ENCODE data around the gene SORCS1. TPM values are rescaled to one million over a fixed set of nuclear protein-coding genes. Genes with fewer than 3 reads are reported as not detected.

Gene SORCS1
- total RNA-seq, 2 experiments from 2014 or later: not detected

DNA sequence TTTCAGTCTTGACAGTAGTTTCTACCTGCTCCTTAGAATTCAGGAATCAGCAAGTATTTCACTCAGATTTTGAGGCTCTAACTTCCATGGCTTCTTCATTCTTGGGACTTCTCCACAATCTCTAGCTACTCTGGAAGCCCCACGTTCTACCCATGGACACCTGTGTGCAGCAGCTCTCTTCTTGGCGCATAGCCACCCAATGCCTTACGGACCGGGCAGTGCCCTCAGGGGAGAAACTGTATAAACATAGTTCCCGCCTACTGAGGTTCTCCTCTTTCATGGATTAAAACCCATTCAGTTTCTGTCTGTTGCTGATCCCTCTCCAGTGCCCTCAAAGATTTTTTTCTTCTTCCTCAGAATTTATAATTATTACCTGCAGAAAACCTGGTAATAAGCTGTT is 177.1 kb downstream of the SORCS1 start:
- ChIA-PET POLR2A (no interaction called here), CTCF (no interaction called here)
- Mint-ChIP-seq H3K36me3 (ENCODE audit: low read depth) (no peaks in the 10 kb centered on the region), H3K4me1 (no peaks in the 10 kb centered on the region), H3K9me3 (no peaks in the 10 kb centered on the region), H3K4me3 (no peak overlapping the region), H3K27me3 (no peaks in the 10 kb centered on the region), H3K27ac (no peak overlapping the region)
- no peak for DNase-seq

DNA sequence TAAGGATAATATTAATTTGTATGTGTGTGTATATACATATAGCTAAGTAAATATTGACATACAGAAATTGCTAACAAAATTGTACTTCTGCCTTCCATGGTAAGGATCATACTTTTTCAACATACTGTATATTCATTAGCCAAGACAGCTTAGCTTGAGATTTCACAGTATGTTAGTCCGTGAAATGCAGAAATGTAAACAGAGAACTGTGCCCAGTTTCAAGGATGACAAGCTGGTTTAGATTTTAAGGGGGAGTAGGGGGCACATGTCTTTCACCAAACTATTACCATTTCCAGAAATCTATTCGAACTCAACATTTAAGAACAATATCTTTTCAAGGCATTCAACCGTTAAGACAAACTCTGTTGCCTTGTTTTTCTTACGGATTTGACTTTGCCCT is 182.2 kb downstream of the SORCS1 start:
- Mint-ChIP-seq H3K27me3 (no peaks in the 10 kb centered on the region), H3K4me3 (no peak overlapping the region), H3K36me3 (ENCODE audit: low read depth) (no peaks in the 10 kb centered on the region), H3K27ac (no peak overlapping the region), H3K4me1 (no peaks in the 10 kb centered on the region), H3K9me3 (no peaks in the 10 kb centered on the region)
- DNase-seq: no peak
- POLR2A ChIA-PET: no interaction called here
- CTCF ChIA-PET: no interaction called here

DNA sequence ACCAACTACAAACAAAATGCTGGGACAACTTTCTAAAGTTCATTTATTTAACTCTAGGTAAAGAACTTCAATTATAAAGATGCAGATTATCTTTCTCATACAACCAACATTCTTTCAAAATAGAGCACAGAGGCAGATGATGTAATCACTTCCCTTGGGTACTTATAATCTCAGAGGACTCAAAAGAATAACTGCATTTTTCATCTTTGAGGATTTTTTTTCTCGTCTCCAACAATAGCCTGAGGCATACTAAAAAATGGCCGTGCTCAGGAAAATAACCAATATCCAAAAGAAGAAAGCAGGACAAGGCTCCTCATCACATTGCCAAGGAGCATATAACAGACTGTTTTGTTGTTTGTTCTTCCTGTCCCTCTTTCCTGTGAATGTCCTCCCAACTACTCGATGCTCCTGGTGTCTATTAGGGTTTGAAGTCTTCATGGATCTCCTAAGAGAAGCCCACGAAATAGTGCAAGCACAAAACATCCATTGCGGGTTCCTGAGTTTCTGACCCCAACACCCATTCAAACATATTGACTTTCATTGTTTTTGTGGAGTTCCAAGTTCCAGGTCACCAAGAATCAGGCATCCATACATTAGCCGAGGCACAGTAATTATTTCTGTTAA is 182.9 kb downstream of the SORCS1 start:
- H3K27me3 Mint-ChIP-seq: no peaks in the 10 kb centered on the region
- peaks cover 1% of the 10 kb centered on the region for H3K9me3 Mint-ChIP-seq
- DNase-seq: no peak
- H3K36me3 Mint-ChIP-seq (ENCODE audit: low read depth): no peaks in the 10 kb centered on the region
- ChIA-PET CTCF (no interaction called here), POLR2A (no interaction called here)
- no peak overlapping the region for H3K27ac Mint-ChIP-seq
- H3K4me3 Mint-ChIP-seq: no peak overlapping the region
- H3K4me1 Mint-ChIP-seq: no peaks in the 10 kb centered on the region

DNA sequence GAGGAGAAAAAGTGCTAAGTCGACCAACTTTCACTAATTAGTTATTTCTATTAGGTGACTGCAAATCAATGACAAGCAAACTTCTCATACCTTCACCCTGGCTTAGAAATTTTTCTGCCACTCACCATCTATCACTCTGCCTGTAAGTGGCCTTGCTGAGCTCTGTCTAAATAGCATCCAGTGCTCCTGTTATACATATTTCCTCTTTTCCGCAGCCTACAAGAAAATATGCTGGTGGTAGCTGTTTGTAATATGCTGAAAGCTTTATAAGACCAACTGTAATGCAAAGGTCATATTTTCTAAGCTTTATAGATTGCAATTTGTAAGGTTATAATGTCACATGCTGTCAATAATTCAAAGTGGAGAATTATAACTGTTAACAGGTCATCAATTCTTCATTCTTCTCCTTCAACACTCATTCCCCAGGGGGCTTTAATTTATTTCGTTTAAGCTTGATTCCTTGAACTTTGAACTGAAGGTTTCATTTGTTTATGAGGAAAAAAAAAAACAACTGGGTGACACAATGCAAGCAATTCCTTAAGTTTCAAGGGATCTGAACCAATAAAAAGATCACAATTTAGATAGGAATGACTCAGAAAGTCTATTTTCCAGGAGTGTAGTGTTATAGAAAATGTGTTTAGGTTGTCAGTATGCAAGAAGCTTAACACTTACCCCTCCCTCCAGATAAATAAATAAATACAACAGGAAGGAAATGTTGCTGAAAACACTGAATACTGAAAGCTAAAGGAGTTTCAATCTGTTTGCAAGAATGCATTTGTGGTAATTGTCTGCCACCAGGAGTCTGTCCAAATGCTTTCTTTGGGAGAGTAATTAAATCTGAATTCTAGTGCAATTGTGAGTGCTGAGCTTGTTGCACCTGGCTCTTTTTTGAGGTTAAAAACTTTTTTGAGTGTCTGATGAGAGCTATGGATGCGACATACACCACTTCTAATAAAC is 183.7 kb downstream of the SORCS1 start:
- Mint-ChIP-seq H3K4me1 (no peaks in the 10 kb centered on the region), H3K27ac (no peak overlapping the region), H3K4me3 (no peak overlapping the region), H3K9me3 (peaks cover 2% of the 10 kb centered on the region), H3K27me3 (no peaks in the 10 kb centered on the region), H3K36me3 (ENCODE audit: low read depth) (no peaks in the 10 kb centered on the region)
- ChIA-PET POLR2A (no interaction called here), CTCF (interaction anchor here (0.9 kb wide), 1 partner anchor 8 kb away, joined by 3 read pairs; no protein-coding TSS in a partner anchor)
- no peak for DNase-seq

GRCh38 chr10:106978756-106979155 is 185.8 kb downstream of the SORCS1 start:
- Mint-ChIP-seq H3K4me1 (no peaks in the 10 kb centered on the region), H3K4me3 (no peak overlapping the region), H3K27ac (no peak overlapping the region), H3K27me3 (no peaks in the 10 kb centered on the region), H3K36me3 (ENCODE audit: low read depth) (no peaks in the 10 kb centered on the region), H3K9me3 (peaks cover 2% of the 10 kb centered on the region)
- CTCF ChIA-PET: no interaction called here
- POLR2A ChIA-PET: no interaction called here
- no peak for DNase-seq

- H3K4me1 Mint-ChIP-seq: no peaks in the 10 kb centered on the region
- no peak for DNase-seq
- H3K36me3 Mint-ChIP-seq (ENCODE audit: low read depth): no peaks in the 10 kb centered on the region
- no peaks in the 10 kb centered on the region for H3K27me3 Mint-ChIP-seq
- peaks cover 11% of the 10 kb centered on the region for H3K9me3 Mint-ChIP-seq
- H3K4me3 Mint-ChIP-seq: no peak overlapping the region
- ChIA-PET CTCF (no interaction called here), POLR2A (no interaction called here)
- no peak overlapping the region for H3K27ac Mint-ChIP-seq
Measured at GRCh38 chr10:106973716-106974115, 190.8 kb downstream of the SORCS1 start.

GRCh38 chr10:106973288-106973687 is 191.2 kb downstream of the SORCS1 start:
- CTCF ChIA-PET: no interaction called here
- Mint-ChIP-seq H3K9me3 (peaks cover 11% of the 10 kb centered on the region), H3K4me1 (no peaks in the 10 kb centered on the region), H3K36me3 (ENCODE audit: low read depth) (no peaks in the 10 kb centered on the region), H3K4me3 (no peak overlapping the region), H3K27me3 (no peaks in the 10 kb centered on the region), H3K27ac (no peak overlapping the region)
- DNase-seq: no peak
- POLR2A ChIA-PET: no interaction called here

DNA sequence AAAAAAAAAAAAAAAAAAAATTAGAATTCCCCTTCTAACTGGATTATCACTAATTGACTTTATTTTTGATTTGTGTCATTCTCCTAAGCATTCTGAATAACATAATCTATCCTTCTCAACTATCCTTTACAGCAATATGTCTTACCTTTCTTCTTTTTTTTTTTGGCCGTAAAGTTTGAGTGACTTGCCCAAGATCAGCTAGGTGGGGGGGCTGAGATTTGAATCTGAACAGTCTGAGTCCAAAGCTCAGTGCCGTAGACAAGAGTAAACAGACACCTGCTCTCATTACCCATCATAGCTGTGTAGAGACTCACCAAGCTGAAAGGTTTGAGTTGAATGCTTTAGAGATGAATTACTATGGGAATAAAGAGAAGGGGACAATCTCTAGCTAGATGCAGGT is 192.1 kb downstream of the SORCS1 start:
- peaks cover 11% of the 10 kb centered on the region for H3K9me3 Mint-ChIP-seq
- no peak for DNase-seq
- H3K4me3 Mint-ChIP-seq: no peak overlapping the region
- no peaks in the 10 kb centered on the region for H3K4me1 Mint-ChIP-seq
- POLR2A ChIA-PET: no interaction called here
- no peak overlapping the region for H3K27ac Mint-ChIP-seq
- H3K27me3 Mint-ChIP-seq: no peaks in the 10 kb centered on the region
- no peaks in the 10 kb centered on the region for H3K36me3 Mint-ChIP-seq (ENCODE audit: low read depth)
- CTCF ChIA-PET: no interaction called here

- Mint-ChIP-seq H3K27me3 (no peaks in the 10 kb centered on the region), H3K9me3 (peaks cover 9% of the 10 kb centered on the region), H3K36me3 (ENCODE audit: low read depth) (no peaks in the 10 kb centered on the region), H3K4me3 (no peak overlapping the region), H3K4me1 (no peaks in the 10 kb centered on the region), H3K27ac (no peak overlapping the region)
- CTCF ChIA-PET: no interaction called here
- no peak for DNase-seq
- POLR2A ChIA-PET: no interaction called here
Measured at GRCh38 chr10:106971411-106971831, 193.1 kb downstream of the SORCS1 start.

GRCh38 chr10:106967452-106967851 is 197.1 kb downstream of the SORCS1 start:
- Mint-ChIP-seq H3K27ac (no peak overlapping the region), H3K27me3 (no peaks in the 10 kb centered on the region), H3K4me3 (no peak overlapping the region), H3K4me1 (no peaks in the 10 kb centered on the region), H3K36me3 (ENCODE audit: low read depth) (no peaks in the 10 kb centered on the region), H3K9me3 (peaks cover 9% of the 10 kb centered on the region)
- ChIA-PET CTCF (no interaction called here), POLR2A (no interaction called here)
- DNase-seq: no peak

DNA sequence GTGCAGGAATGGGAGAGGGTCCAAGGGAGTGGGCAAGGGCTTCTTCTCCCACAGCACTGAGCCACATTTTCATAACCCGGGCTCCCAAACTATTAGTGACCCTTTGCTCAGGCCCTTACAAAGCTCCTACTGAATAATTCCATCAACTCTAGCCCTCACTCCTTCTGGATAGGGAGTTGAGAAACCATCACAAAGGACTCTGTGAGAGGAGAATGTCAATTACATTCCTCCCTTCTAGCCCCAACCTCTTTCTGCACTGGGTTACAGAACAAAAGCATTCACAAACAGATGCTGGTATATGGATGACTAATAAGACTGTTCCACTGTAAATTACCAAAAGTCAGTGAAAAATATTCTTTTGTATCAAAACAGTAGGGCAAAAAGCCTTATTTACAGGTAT is 203.7 kb downstream of the SORCS1 start:
- H3K27ac Mint-ChIP-seq: no peak overlapping the region
- no peaks in the 10 kb centered on the region for H3K27me3 Mint-ChIP-seq
- ChIA-PET CTCF (no interaction called here), POLR2A (no interaction called here)
- no peaks in the 10 kb centered on the region for H3K36me3 Mint-ChIP-seq (ENCODE audit: low read depth)
- peaks cover 2% of the 10 kb centered on the region for H3K9me3 Mint-ChIP-seq
- H3K4me3 Mint-ChIP-seq: no peak overlapping the region
- no peaks in the 10 kb centered on the region for H3K4me1 Mint-ChIP-seq
- DNase-seq: no peak

- Mint-ChIP-seq H3K36me3 (ENCODE audit: low read depth) (no peaks in the 10 kb centered on the region), H3K4me1 (no peaks in the 10 kb centered on the region), H3K27ac (no peak overlapping the region), H3K27me3 (no peaks in the 10 kb centered on the region), H3K9me3 (peaks cover 2% of the 10 kb centered on the region), H3K4me3 (no peak overlapping the region)
- DNase-seq: no peak
- ChIA-PET POLR2A (no interaction called here), CTCF (no interaction called here)
Measured at GRCh38 chr10:106959521-106959920, 205.0 kb downstream of the SORCS1 start.

DNA sequence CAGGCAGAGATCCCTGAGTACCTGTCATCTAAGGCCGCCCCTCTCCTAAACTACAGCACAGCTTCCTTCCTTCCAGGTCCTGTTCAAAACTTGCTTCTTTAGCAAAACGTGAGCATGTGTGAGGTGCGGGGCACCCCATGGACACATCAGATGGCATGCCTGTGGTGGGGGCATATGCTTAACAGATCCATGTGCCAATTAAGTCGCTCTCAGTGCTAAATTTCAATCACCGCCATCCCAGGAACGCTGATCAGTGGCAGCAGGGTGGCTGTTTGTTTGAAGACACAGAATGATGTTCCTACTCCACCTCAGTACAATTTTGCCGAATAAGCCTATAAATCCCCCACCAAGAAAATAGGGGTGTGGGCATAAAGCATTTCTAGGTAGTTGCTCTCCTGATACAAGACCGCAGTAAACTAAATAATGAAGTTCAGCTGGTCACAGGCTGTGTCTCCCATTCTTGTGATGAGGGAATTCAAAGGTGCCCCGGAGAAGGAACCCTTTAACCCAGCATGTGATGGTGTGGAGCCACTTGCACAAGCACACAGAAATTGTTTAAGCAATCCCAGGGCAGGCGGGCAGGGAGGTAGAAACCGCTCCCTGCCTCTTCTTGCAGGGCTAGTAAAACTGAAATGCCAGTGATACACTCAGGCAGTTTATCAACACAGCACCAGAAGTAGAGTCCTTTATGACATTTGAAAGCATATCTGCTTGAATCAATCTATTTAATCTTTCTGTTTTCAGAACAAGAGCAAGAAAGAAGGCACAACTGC is 205.7 kb downstream of the SORCS1 start:
- no peak for DNase-seq
- Mint-ChIP-seq H3K36me3 (ENCODE audit: low read depth) (no peaks in the 10 kb centered on the region), H3K4me1 (no peaks in the 10 kb centered on the region), H3K9me3 (peaks cover 2% of the 10 kb centered on the region), H3K27ac (no peak overlapping the region), H3K27me3 (no peaks in the 10 kb centered on the region), H3K4me3 (no peak overlapping the region)
- ChIA-PET CTCF (no interaction called here), POLR2A (no interaction called here)
